IPS-15b (cell line): ENCODE results near the gene CXCR5.
"Not testable (repeated sequence)": the region's sequence is repeated elsewhere in the genome, so short reads cannot be mapped to it uniquely, and the experiment has no call there.

ENCODE experiments used
- H3K27me3 ChIP-seq: one replicate; pipeline ENCODE4 v1.6.1; 2013; ENCODE audit warnings: low read length; ENCODE audit not compliant: control insufficient read depth, insufficient read depth
- H3K36me3 ChIP-seq: one replicate; pipeline ENCODE4 v1.6.1; 2013; ENCODE audit warnings: low read length; ENCODE audit not compliant: control insufficient read depth, insufficient read depth
- H3K4me1 ChIP-seq: one replicate; pipeline ENCODE4 v1.6.1; 2013; ENCODE audit warnings: mild to moderate bottlenecking, low read length; ENCODE audit not compliant: control insufficient read depth, insufficient read depth
- H3K4me3 ChIP-seq: one replicate; pipeline ENCODE4 v1.5.1; 2013; ENCODE audit warnings: low read depth, low read length
- H3K9ac ChIP-seq: one replicate; pipeline ENCODE4 v1.6.1; 2013; ENCODE audit warnings: low read depth, mild to moderate bottlenecking, low read length
- H3K9me3 ChIP-seq: one replicate; pipeline ENCODE4 v1.6.1; 2013; ENCODE audit warnings: mild to moderate bottlenecking, low read length; ENCODE audit not compliant: control insufficient read depth, insufficient read depth

The CXCR5 gene, protein sequence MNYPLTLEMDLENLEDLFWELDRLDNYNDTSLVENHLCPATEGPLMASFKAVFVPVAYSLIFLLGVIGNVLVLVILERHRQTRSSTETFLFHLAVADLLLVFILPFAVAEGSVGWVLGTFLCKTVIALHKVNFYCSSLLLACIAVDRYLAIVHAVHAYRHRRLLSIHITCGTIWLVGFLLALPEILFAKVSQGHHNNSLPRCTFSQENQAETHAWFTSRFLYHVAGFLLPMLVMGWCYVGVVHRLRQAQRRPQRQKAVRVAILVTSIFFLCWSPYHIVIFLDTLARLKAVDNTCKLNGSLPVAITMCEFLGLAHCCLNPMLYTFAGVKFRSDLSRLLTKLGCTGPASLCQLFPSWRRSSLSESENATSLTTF

GRCh38 chr11:118883368-118884071, at the start of gene CXCR5:
Gene CXCR5, plus strand, starts transcription at chr11:118883892. Its CDS starts 50 bp downstream, at chr11:118883942.
- Histone ChIP-seq H3K4me1 (peaks cover 12% of the 10 kb centered on the region), H3K36me3 (no peaks in the 10 kb centered on the region), H3K9ac (no peak within 1 kb of the TSS), H3K27me3 (no peaks in the 10 kb centered on the region), H3K9me3 (no peaks in the 10 kb centered on the region), H3K4me3 (no peak within 1 kb of the TSS)

DNA sequence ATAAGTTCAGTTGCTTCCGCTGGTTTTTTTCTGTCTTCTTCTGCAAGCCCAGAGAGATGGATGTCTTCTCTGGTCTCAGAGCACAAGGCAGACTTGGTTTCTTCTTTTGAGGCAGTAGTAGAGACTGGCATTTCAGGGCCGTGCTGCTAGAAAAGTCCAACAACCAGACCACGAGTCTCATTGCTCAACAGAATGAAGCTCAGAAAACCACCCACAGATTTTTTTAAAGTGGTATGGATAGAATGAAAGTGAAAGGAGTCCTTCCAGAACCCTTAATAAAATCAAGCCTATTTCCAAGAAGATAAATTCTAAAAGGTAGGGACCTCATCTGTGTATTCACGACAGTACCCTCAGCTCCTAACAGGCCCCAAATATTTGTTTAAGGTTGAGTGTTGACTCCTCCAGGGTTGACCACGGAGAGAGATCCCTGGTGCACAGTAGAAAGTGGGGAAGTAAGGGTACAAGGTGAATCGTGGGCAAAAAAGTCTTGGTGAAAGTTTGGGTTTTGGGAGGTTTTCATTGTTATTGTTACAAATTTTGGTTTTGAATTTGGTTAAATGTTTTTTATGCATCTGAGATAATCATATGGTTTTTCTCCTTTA, 49.2 kb upstream of the CXCR5 start:
- Histone ChIP-seq H3K4me3 (no peak overlapping the region), H3K9ac (no peak overlapping the region)

GRCh38 chr11:118837868-118838267, 45.8 kb upstream of the CXCR5 start:
- H3K4me3 ChIP-seq = no peak overlapping the region
- H3K9me3 ChIP-seq = no peaks in the 10 kb centered on the region
- H3K27me3 ChIP-seq = no peaks in the 10 kb centered on the region
- no peak overlapping the region for H3K9ac ChIP-seq
- no peaks in the 10 kb centered on the region for H3K4me1 ChIP-seq
- H3K36me3 ChIP-seq = no peaks in the 10 kb centered on the region

More for the DNA sequence above, 49.2 kb upstream of the CXCR5 start:
- Histone ChIP-seq H3K9me3 (no peaks in the 10 kb centered on the region), H3K36me3 (no peaks in the 10 kb centered on the region), H3K27me3 (no peaks in the 10 kb centered on the region), H3K4me1 (no peaks in the 10 kb centered on the region)

DNA sequence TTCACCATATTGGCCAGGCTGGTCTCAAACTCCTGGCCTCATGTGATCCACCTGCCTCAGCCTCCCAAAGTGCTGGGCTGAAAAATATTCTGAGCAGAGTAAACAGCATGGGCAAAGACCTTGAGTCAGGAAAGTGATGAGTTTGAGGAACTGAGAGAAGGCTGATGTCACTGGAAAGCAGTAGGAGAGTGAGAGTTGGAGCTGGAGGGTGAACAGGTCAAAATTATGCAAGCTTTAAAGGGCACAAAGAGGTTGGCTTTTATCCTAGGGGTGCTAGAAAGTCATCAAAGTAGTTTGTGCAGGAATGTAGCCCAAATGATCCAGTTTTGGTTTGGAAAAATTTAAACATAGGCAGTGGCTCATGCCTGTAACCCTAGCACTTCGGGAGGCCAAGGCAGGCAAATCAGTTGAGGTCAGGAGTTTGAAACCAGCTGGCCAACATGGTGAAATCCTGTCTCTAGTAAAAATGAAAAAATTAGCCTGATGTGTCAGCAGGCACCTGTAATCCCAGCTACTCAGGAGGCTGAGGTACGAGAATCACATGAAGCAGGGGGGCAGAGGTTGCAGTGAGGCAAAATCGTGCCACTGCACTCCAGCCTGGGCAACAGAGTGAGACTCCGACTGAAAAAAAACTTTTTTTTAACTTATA, 44.7 kb upstream of the CXCR5 start:
- Histone ChIP-seq H3K9me3 (no peaks in the 10 kb centered on the region), H3K27me3 (no peaks in the 10 kb centered on the region), H3K4me1 (no peaks in the 10 kb centered on the region), H3K9ac (no peak overlapping the region), H3K36me3 (no peaks in the 10 kb centered on the region), H3K4me3 (no peak overlapping the region)

GRCh38 chr11:118841469-118842242, 42.0 kb upstream of the CXCR5 start:
- Histone ChIP-seq H3K9me3 (no peaks in the 10 kb centered on the region), H3K4me1 (no peaks in the 10 kb centered on the region), H3K9ac (no peak overlapping the region), H3K27me3 (no peaks in the 10 kb centered on the region), H3K36me3 (no peaks in the 10 kb centered on the region), H3K4me3 (no peak overlapping the region)

- H3K36me3 ChIP-seq = no peaks in the 10 kb centered on the region
- no peak overlapping the region for H3K9ac ChIP-seq
- no peak overlapping the region for H3K4me3 ChIP-seq
- no peaks in the 10 kb centered on the region for H3K9me3 ChIP-seq
- no peaks in the 10 kb centered on the region for H3K4me1 ChIP-seq
- H3K27me3 ChIP-seq = no peaks in the 10 kb centered on the region
These were observed 41.3 kb upstream of the CXCR5 start for GRCh38 chr11:118842369-118842768.

DNA sequence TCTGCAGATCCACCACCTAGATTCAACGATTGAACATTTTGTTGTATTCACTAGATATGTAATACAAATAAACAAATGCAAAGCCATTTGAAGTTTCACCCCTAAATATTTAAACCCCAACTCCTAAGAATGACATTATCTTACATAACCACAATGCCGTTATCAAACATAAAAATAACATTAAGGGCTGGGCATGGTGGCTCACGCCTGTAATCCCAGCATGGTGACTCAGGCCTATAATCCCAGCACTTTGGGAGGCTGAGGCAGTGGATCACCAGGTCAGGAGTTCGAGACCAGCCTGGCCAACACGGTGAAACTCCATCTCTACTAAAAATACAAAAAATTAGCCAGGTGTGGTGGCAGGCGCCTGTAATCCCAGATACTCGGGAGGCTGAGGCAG, 40.8 kb upstream of the CXCR5 start:
- not testable (repeated sequence) for H3K27me3 ChIP-seq, H3K9ac ChIP-seq, H3K9me3 ChIP-seq, H3K4me3 ChIP-seq, H3K4me1 ChIP-seq, H3K36me3 ChIP-seq

- Histone ChIP-seq H3K9me3 (no peaks in the 10 kb centered on the region), H3K27me3 (no peaks in the 10 kb centered on the region), H3K4me1 (no peaks in the 10 kb centered on the region), H3K4me3 (no peak overlapping the region), H3K36me3 (no peaks in the 10 kb centered on the region), H3K9ac (no peak overlapping the region)
These were observed 40.1 kb upstream of the CXCR5 start for GRCh38 chr11:118843565-118843964.

DNA sequence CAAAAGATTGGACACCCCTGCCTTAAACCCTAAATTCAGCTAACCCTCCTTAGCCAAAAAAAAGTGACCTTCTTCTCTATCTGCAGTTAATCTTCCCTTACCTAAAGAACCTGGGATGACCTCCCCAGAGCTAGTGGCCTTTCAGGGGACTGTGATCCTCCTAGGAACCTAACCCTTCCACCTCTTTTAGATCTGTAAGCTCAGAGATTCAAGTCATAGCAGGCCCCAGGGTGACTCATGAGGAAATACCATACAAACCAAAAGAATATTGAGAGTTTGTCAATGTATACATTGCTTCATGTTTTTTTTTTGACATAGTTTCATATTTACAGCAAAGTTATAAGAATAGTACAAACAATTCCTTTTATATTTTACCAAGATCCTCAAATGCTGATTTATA, 38.3 kb upstream of the CXCR5 start:
- Histone ChIP-seq H3K4me1 (no peaks in the 10 kb centered on the region), H3K36me3 (no peaks in the 10 kb centered on the region), H3K4me3 (no peak overlapping the region), H3K27me3 (no peaks in the 10 kb centered on the region), H3K9me3 (no peaks in the 10 kb centered on the region), H3K9ac (no peak overlapping the region)

DNA sequence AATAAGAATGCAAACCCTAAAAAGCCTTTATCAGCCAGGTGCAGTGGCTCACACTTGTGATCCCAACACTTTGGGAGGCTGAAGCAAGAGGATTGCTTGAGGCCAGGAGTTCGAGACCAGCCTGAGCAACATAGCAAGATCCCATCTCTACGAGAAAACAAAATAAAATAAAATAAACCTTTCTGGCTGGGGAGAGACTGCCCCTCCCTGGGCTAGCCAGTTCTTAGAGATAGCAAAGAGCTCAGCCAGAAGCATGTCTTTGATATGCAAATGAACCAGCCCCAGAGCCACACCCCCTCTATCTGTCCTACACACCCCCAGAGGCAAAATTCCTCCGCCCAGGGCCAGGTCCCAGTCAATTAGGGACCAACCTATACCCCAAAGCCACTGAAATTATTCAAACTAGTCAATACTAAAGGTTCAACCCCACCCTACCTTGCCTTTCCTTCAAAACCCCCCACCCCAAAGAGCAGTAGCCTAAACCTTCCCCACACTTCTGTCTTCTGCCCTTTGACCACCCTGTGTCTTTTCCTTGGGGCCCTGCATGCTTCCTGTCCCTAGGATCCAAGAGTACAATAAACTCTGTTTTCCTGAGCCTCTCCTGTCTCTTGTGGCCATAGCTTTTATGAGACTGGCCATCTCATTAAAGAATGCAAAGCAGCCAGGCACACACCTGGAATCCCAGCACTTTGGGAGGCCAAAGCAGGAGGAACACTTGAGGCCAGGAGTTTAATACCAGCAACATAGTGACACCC, 37.3 kb upstream of the CXCR5 start:
- Histone ChIP-seq H3K4me3 (no peak overlapping the region), H3K36me3 (no peaks in the 10 kb centered on the region), H3K9ac (peak overlapping the region; percentile 26), H3K27me3 (no peaks in the 10 kb centered on the region), H3K9me3 (no peaks in the 10 kb centered on the region), H3K4me1 (no peaks in the 10 kb centered on the region)
